HG02759 (cell line): ENCODE data around the gene CHD2.
"Not testable (repeated sequence)": the region's sequence is repeated elsewhere in the genome, so short reads cannot be mapped to it uniquely, and the experiment has no call there.

Experiments used
- ATAC-seq: cut with Tn5 transposase; IDR thresholded peaks from one replicate; pipeline ENCODE4 v1.9.1; 2021; ENCODE audit warnings: mild to moderate bottlenecking, moderate library complexity; ENCODE audit not compliant: unreplicated experiment

CHD2 gene

GRCh38 chr15:92904722-92905571 is 4.8 kb downstream of the CHD2 start:
- ATAC-seq, result no peak

- ATAC-seq, result no peak
Observed at GRCh38 chr15:92906020-92906419, 5.9 kb downstream of the CHD2 start.

- no peak for ATAC-seq
Observed at GRCh38 chr15:92906563-92907081, 6.5 kb downstream of the CHD2 start.

GRCh38 chr15:92907229-92907628 is 7.1 kb downstream of the CHD2 start:
- ATAC-seq, result no peak

GRCh38 chr15:92907896-92908712 is 8.0 kb downstream of the CHD2 start:
- no peak for ATAC-seq

GRCh38 chr15:92908713-92909057 is 8.6 kb downstream of the CHD2 start:
- no peak for ATAC-seq

- ATAC-seq, result no peak
Observed at GRCh38 chr15:92909136-92909781, 9.1 kb downstream of the CHD2 start.

GRCh38 chr15:92910451-92910850 is 10.3 kb downstream of the CHD2 start:
- no peak for ATAC-seq

- ATAC-seq, result no peak
Observed at GRCh38 chr15:92914103-92914499, 14.0 kb downstream of the CHD2 start.

GRCh38 chr15:92914768-92915221 is 14.7 kb downstream of the CHD2 start:
- ATAC-seq, result peak; percentile 42

GRCh38 chr15:92915766-92916435 is 15.8 kb downstream of the CHD2 start:
- ATAC-seq, result no peak

GRCh38 chr15:92917598-92918407 is 17.7 kb downstream of the CHD2 start:
- no peak for ATAC-seq

- not testable (repeated sequence) for ATAC-seq
Observed at GRCh38 chr15:92918881-92919280, 18.8 kb downstream of the CHD2 start.

- ATAC-seq, result no peak
Observed at GRCh38 chr15:92920595-92921161, 20.6 kb downstream of the CHD2 start.

- ATAC-seq, result no peak
Observed at GRCh38 chr15:92921215-92922131, 21.3 kb downstream of the CHD2 start.

- peak; percentile 70 for ATAC-seq
Observed at GRCh38 chr15:92922418-92923002, 22.4 kb downstream of the CHD2 start.

GRCh38 chr15:92924216-92924615 is 24.1 kb downstream of the CHD2 start:
- no peak for ATAC-seq

GRCh38 chr15:92925454-92925853 is 25.3 kb downstream of the CHD2 start:
- no peak for ATAC-seq
